ENCODE results near the gene ACTR5. TPM values are rescaled to one million over a fixed set of nuclear protein-coding genes. Genes with fewer than 3 reads are reported as not detected.

The ACTR5 gene
- total RNA-seq, 4 donors from 2014 or later, result 8.9 to 15.0 (median 12.2) TPM

- Histone ChIP-seq H3K4me3 (peak overlapping the region; percentile 82), H3K36me3 (no peaks in the 10 kb centered on the region), H3K9me3 (no peaks in the 10 kb centered on the region), H3K4me1 (peaks cover 20% of the 10 kb centered on the region), H3K27me3 (no peaks in the 10 kb centered on the region), H3K27ac (peak overlapping the region; percentile 89)
- TF ChIP-seq, protein P1, sequence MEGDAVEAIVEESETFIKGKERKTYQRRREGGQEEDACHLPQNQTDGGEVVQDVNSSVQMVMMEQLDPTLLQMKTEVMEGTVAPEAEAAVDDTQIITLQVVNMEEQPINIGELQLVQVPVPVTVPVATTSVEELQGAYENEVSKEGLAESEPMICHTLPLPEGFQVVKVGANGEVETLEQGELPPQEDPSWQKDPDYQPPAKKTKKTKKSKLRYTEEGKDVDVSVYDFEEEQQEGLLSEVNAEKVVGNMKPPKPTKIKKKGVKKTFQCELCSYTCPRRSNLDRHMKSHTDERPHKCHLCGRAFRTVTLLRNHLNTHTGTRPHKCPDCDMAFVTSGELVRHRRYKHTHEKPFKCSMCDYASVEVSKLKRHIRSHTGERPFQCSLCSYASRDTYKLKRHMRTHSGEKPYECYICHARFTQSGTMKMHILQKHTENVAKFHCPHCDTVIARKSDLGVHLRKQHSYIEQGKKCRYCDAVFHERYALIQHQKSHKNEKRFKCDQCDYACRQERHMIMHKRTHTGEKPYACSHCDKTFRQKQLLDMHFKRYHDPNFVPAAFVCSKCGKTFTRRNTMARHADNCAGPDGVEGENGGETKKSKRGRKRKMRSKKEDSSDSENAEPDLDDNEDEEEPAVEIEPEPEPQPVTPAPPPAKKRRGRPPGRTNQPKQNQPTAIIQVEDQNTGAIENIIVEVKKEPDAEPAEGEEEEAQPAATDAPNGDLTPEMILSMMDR (IDR thresholded peaks at IDR 0.05), result no peak
- TF ChIP-seq EP300 (IDR thresholded peaks at IDR 0.05), result no peak
- no peak for TF ChIP-seq POLR2A (IDR thresholded peaks at IDR 0.05)
- no peak for TF ChIP-seq POLR2AphosphoS5 (IDR thresholded peaks at IDR 0.05)
- DNase-seq (ENCODE audit: low spot score in 2 of 2), result no peak
- 4% methylated on average over 4 of the region's 10 CpGs for WGBS
These were observed 545 bp downstream of the ACTR5 start for GRCh38 chr20:38748861-38749149.

DNA sequence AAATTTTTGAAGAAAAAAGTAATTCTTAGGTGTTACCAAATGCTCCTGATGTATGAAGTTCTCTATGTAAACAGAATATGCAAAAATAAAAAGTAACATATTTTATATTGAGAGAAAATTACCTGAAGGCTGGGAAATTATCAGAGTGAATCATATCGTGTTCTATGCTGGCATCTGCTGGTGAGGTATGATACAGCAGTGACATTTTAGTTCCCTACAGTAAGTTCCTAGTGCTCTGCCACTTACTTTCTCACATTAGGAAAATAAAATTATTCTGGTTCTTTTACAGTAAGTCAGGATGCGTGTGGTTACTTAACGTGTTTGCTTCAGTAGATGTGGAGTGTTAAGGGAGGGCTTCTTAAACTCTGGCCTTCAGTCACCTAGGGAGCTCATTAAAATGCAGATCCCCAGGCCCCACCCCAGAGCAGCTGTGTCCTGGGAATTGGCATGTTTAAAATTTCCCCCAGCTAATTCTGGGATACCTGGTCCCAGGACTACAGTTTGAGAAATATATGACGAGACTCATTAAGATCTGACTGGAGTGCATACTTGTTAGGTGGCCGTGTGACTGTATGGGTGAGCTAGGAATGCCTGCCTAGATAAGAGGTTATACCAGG, 3.2 kb downstream of the ACTR5 start:
- H3K9me3 ChIP-seq, result no peaks in the 10 kb centered on the region
- peaks cover 26% of the 10 kb centered on the region for H3K36me3 ChIP-seq
- H3K4me3 ChIP-seq, result no peak overlapping the region
- peaks cover 20% of the 10 kb centered on the region for H3K4me1 ChIP-seq
- no peak for TF ChIP-seq POLR2A (IDR thresholded peaks at IDR 0.05)
- TF ChIP-seq, protein P1 (IDR thresholded peaks at IDR 0.05), result peak; percentile 29 to 51
- H3K27ac ChIP-seq, result no peak overlapping the region
- H3K27me3 ChIP-seq, result no peaks in the 10 kb centered on the region
- 50% methylated on average over 5 of the region's 5 CpGs for WGBS
- no peak for DNase-seq (ENCODE audit: low spot score in 2 of 2)

GRCh38 chr20:38752029-38752428, 3.8 kb downstream of the ACTR5 start:
- no peak for DNase-seq (ENCODE audit: low spot score in 2 of 2)
- Histone ChIP-seq H3K27me3 (no peaks in the 10 kb centered on the region), H3K9me3 (no peaks in the 10 kb centered on the region), H3K36me3 (peaks cover 31% of the 10 kb centered on the region), H3K4me3 (no peak overlapping the region), H3K4me1 (peaks cover 20% of the 10 kb centered on the region), H3K27ac (no peak overlapping the region)
- TF ChIP-seq POLR2AphosphoS5 (IDR thresholded peaks at IDR 0.05), result no peak
- no peak for TF ChIP-seq EP300 (IDR thresholded peaks at IDR 0.05)
- TF ChIP-seq, protein P1 (IDR thresholded peaks at IDR 0.05), result no peak
- WGBS, result 60% methylated on average over 4 of the region's 4 CpGs

DNA sequence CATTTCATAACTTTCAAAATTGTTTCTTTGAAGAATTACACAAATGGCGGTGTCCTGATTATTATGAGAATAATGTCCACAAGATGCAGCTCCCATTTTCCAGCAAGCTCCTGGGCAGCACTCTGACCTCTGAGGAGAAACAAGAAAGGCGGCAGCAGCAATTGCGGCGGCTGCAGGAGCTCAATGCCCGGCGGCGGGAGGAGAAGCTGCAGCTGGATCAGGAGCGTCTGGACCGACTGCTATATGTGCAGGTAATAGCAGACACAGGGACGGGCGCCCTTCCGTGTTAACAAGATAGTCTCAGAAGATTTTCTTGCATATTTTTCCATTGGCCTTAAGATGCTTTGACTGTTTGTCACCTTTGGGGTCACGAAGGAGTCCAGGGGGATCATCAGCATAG, 6.7 kb downstream of the ACTR5 start:
- no peaks in the 10 kb centered on the region for H3K9me3 ChIP-seq
- no peak for DNase-seq (ENCODE audit: low spot score in 2 of 2)
- peaks cover 60% of the 10 kb centered on the region for H3K36me3 ChIP-seq
- 91% methylated on average over 13 of the region's 13 CpGs for WGBS
- H3K4me1 ChIP-seq, result peaks cover under 1% of the 10 kb centered on the region
- no peak overlapping the region for H3K4me3 ChIP-seq
- no peak overlapping the region for H3K27ac ChIP-seq
- H3K27me3 ChIP-seq, result no peaks in the 10 kb centered on the region
- no peak for TF ChIP-seq EP300 (IDR thresholded peaks at IDR 0.05)
- no peak for TF ChIP-seq POLR2A (IDR thresholded peaks at IDR 0.05)
- no peak for TF ChIP-seq POLR2AphosphoS5 (IDR thresholded peaks at IDR 0.05)
- TF ChIP-seq, protein P1 (IDR thresholded peaks at IDR 0.05), result no peak

DNA sequence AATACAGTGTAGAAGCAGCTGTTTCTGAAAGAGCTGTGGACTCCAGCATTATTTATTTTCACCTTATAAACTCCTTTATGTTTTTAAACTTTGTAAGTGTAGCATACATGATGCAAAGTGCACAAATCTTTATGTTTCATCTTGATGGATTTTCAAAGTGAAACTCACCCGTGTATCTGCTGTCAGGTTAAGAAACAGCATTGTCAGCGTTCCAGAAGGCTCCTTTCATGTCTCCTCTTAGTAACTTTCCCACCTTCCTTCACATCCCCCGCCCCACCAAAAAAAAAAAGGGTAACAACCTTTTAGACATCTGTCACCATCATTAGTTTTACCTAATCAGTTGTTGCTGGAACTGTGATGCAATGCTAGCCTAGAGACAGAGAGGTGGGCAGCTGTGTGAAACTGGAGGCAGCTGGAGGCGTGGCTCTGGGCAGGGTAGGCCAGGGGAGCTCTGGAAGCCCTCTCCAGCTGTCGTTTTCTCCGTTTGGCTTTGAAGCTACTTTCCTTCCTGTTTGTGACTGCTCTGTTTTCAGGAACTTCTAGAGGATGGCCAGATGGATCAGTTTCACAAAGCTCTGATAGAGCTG, 7.2 kb downstream of the ACTR5 start:
- H3K9me3 ChIP-seq, result no peaks in the 10 kb centered on the region
- TF ChIP-seq, protein P1 (IDR thresholded peaks at IDR 0.05), result no peak
- TF ChIP-seq POLR2AphosphoS5 (IDR thresholded peaks at IDR 0.05) (no peak), EP300 (IDR thresholded peaks at IDR 0.05) (no peak), POLR2A (IDR thresholded peaks at IDR 0.05) (no peak)
- H3K36me3 ChIP-seq, result peaks cover 64% of the 10 kb centered on the region
- no peaks in the 10 kb centered on the region for H3K27me3 ChIP-seq
- H3K27ac ChIP-seq, result no peak overlapping the region
- H3K4me3 ChIP-seq, result no peak overlapping the region
- DNase-seq (ENCODE audit: low spot score in 2 of 2), result no peak
- 80% methylated on average over 6 of the region's 6 CpGs for WGBS
- H3K4me1 ChIP-seq, result no peaks in the 10 kb centered on the region
